DMS114 treated with DMSO at 0.1 percent for 48 hours (cell line): ENCODE data around the gene MACROH2A1.

Experiments used
- DNase-seq: peaks from one replicate; lab custom pipeline; 2025; ENCODE audit not compliant: unreplicated experiment; lab: John Stamatoyannopoulos, UW

MACROH2A1 gene

DNA sequence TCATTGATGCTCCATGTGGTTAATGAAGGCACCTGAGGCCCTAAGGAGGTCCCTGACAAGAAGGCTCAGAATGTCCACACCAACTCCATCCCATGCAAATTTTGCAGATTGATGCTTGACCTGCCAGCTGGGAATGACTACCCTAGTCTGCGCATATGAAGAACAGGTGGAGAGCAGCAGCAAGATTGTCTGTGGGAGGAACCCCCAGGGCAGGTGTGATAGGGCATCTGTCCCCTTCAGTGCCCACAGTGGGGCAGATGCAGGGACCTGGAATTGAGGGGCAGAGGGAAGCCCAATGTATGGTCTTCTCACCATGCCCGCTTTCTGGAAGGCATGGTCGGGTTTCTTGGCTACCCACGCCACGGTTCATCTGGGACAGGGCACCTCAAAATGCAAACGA is 79.6 kb downstream of the MACROH2A1 start:
- no peak for DNase-seq

GRCh38 chr5:135318924-135319323 is 80.1 kb downstream of the MACROH2A1 start:
- no peak for DNase-seq

DNA sequence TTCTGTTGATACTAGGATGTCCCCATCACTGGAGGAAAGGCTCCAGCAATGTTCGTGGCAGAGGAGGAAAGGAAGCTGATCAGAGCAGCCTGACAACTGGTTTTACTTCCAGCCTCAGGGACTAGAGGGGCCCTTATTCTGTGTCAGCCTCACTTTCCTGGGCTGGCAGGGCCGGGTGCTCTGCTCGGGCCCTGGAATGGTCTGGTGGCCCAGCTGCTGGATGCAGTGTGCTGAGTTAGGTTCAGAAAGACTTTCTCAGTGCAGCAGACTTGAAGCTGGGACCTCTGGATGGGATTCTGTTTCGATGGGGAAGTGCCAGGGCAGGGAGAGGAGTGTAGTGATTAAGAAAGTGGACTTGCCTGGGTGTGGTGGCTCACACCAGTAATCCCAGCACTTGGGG is 81.0 kb downstream of the MACROH2A1 start:
- DNase-seq: no peak

- no peak for DNase-seq
These were observed 81.7 kb downstream of the MACROH2A1 start for GRCh38 chr5:135317286-135317685.

GRCh38 chr5:135315386-135315785 is 83.6 kb downstream of the MACROH2A1 start:
- no peak for DNase-seq

DNA sequence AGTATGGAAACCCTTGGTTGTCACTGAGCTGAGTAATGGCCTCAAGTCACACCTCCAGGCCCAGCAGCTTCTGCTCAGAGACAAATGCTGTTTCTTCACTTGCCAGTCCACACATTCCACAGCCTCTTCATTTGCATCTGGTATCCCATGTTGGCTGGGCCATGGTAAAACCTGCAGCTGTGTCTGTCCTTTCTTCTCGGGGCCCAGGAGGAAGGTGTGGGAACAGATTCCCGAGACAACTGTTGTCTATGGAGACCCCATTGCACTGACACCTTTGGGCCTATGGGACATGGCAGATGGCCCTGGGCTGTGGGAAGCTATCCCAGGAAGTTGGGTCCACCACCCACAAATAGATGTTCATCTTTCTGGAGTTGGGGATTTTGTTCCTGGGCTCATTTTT is 85.1 kb downstream of the MACROH2A1 start:
- DNase-seq: no peak

- no peak for DNase-seq
These were observed 85.6 kb downstream of the MACROH2A1 start for GRCh38 chr5:135313405-135313804.

GRCh38 chr5:135312255-135312935 is 86.6 kb downstream of the MACROH2A1 start:
- no peak for DNase-seq

GRCh38 chr5:135310328-135310989 is 88.6 kb downstream of the MACROH2A1 start:
- no peak for DNase-seq

- no peak for DNase-seq
These were observed 89.4 kb downstream of the MACROH2A1 start for GRCh38 chr5:135309391-135310327.

DNA sequence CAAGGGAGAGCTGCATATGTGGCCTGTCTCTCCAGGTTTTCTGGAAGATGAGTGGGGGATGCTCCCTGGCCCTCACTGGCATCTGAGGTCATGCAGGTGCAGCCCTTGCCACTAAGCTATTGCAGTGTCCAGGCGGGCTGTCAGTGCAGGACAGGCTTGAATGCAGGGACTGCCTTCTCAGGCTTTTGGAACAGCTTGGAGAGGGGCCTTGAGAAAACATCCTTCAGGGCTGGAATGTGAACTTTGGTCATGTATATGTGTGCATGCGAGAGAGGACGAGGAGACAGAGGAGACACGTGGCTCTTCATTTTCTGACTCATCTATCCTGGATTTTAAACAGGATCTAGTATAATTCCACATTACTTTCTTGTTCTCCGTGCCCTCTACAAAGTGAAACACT is 90.3 kb downstream of the MACROH2A1 start:
- DNase-seq: no peak

DNA sequence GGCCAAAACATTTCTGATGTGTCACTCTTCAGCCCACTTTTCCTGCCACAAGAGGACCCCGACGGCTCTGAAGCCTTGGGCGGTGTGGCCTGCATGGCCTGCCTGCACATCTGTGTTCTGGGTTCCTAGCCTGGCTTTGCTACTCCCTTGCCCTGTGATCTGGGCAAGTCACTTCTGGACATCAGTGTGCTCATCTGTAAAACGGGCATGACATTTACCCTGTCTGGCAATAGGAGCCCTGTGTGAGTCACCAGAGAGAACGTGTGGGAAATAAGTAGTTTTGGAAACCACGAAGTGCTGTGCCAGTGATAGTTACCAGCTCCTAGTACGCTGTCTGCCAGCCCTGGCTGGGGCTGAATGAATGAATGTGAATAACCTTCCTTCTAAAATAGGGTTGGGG is 90.8 kb downstream of the MACROH2A1 start:
- no peak for DNase-seq

DNA sequence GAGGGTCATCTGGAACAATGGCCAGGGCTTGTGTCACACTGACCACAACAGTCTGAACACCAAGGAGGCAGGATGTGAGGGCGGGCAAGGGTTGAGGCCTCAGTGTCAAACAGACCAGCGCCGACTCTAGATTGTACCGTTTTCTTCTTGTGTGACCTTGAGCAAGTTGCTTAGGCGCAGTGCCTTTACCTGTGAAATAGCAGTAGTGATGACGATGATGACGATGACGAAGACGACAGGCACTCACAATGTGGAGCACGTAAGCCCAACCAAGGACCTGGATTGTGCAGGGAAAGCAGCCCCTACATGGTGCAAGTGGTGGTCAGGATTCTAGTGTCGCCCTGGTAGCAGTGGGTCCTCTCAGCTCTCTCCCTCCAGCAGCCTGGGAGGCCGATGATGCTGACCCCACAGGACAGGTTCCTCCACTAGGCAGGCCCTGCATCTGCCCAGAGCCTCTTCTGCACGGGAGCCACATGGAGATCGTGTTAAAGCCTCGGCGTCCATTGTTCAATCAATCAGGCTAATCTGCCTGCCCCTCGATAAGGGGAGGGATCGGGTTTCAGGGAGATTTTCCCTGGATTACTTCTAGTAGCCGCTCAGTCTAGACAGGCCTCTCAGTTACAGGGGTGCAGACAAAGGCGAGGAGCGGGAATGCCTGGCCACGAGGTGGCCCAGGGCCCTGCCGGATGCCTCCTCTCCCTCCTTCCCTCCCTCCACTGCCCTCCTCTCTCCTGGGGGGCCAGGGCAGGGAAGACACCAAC is 91.7 kb downstream of the MACROH2A1 start:
- no peak for DNase-seq

GRCh38 chr5:135306557-135306956 is 92.5 kb downstream of the MACROH2A1 start:
- no peak for DNase-seq

GRCh38 chr5:135304352-135305221 is 94.4 kb downstream of the MACROH2A1 start:
- no peak for DNase-seq

GRCh38 chr5:135303582-135304173 is 95.4 kb downstream of the MACROH2A1 start:
- no peak for DNase-seq

GRCh38 chr5:135296900-135297816 is 101.9 kb downstream of the MACROH2A1 start:
- no peak for DNase-seq

- DNase-seq: no peak
These were observed 103.2 kb downstream of the MACROH2A1 start for GRCh38 chr5:135295852-135296251.

DNA sequence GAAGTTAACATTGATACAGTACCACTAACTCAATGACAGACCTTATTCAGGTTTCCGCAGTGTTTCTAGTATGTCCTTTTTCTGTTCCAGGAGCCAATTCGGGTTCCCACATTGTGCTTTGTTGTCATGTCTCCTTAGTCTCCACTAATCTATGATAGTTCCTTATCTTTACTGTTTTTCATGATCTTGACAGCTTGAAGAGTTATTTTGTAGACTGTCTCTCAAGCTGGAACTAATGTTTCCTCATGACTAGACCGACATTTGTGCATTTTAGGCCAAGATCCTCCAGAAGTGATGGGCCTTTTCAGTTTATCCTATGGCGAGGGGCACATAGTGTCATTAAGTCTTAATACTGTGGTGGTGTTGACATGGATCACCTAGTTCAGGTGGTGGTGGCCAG is 104.2 kb downstream of the MACROH2A1 start:
- DNase-seq: no peak
